HG03571 (cell line): Measurements from ENCODE around the gene ACY1.
A peak's percentile ranks its signal among the peaks of the same experiment; 100 is the strongest.

Experiments used
- ATAC-seq: cut with Tn5 transposase; IDR thresholded peaks from one replicate; pipeline ENCODE4 v1.9.1; 2021; ENCODE audit not compliant: unreplicated experiment

The ACY1 gene

GRCh38 chr3:51962854-51963530 is 20.3 kb upstream of the ACY1 start:
- no peak for ATAC-seq

GRCh38 chr3:51963951-51964451 is 19.3 kb upstream of the ACY1 start:
- no peak for ATAC-seq

- ATAC-seq: no peak
Measured at GRCh38 chr3:51964521-51964920, 18.8 kb upstream of the ACY1 start.

- no peak for ATAC-seq
Measured at GRCh38 chr3:51966016-51966415, 17.3 kb upstream of the ACY1 start.

GRCh38 chr3:51966486-51966885 is 16.8 kb upstream of the ACY1 start:
- ATAC-seq: no peak

GRCh38 chr3:51966922-51967383 is 16.4 kb upstream of the ACY1 start:
- no peak for ATAC-seq

GRCh38 chr3:51967384-51968169 is 15.8 kb upstream of the ACY1 start, which contains the start of gene PCBP4:
Gene PCBP4, minus strand, starts transcription at chr3:51967454. Its CDS starts 6,214 bp downstream, at chr3:51961240.
- ATAC-seq: peak; percentile 43

- ATAC-seq: no peak
Measured at GRCh38 chr3:51968170-51968775, 15.1 kb upstream of the ACY1 start.

- no peak for ATAC-seq
Measured at GRCh38 chr3:51968883-51969678, 14.3 kb upstream of the ACY1 start.

- no peak for ATAC-seq
Measured at GRCh38 chr3:51969841-51970240, 13.5 kb upstream of the ACY1 start.

- no peak for ATAC-seq
Measured at GRCh38 chr3:51970606-51971300, 12.6 kb upstream of the ACY1 start.

GRCh38 chr3:51971350-51971749 is 12.0 kb upstream of the ACY1 start:
- no peak for ATAC-seq

GRCh38 chr3:51974277-51974962 is 8.9 kb upstream of the ACY1 start:
- ATAC-seq: no peak

- ATAC-seq: no peak
Measured at GRCh38 chr3:51974963-51975851, 8.1 kb upstream of the ACY1 start, which contains the start of gene ABHD14A. Gene ABHD14A, plus strand, starts transcription at chr3:51975064. Its CDS starts 72 bp downstream, at chr3:51975136.

GRCh38 chr3:51975852-51976549 is 7.3 kb upstream of the ACY1 start:
- ATAC-seq: no peak

GRCh38 chr3:51977446-51978142 is 5.7 kb upstream of the ACY1 start:
- no peak for ATAC-seq

- ATAC-seq: no peak
Measured at GRCh38 chr3:51978143-51978502, 5.2 kb upstream of the ACY1 start.
